K562 (cell line): ENCODE measurements around the gene TMX1. TPM values are rescaled to one million over a fixed set of nuclear protein-coding genes. Genes with fewer than 3 reads are reported as not detected.

Source experiments
- ATAC-seq: fragments of 200-7000 bp; cut with Tn5 transposase; 3 replicates; pipeline ENCODE4 v1.9.1; 2020; ENCODE audit warnings: moderate library complexity
- BruUV-seq: library from RNA; stranded (reverse); fragments of 400-500 nt; replicated peaks from 2 replicates; lab custom pipeline; 2021; lab: Mats Ljungman, UMichigan
- CTCF ChIA-PET: fragments of 300-600 bp; formaldehyde crosslinking; extraction: SDS; loops from one replicate; lab custom pipeline; 2021; ENCODE audit warnings: low intra/inter-chr PET ratio; lab: Yijun Ruan, JAX
- POLR2A ChIA-PET: fragments of 300-600, 350-650 bp; sonication (Branson Sonifier 250); formaldehyde crosslinking; extraction: SDS; loops from one replicate; lab custom pipeline; 2021; ENCODE audit warnings: antibody characterized with exemption, inconsistent platforms; lab: Yijun Ruan, JAX
- DNase-seq, 4 experiments: peaks; one replicate each; pipeline versions ENCODE4 v3.0.0 to v3.0.0-alpha.2; 2011 to 2018; ENCODE audit warnings: low spot score in 3 of 4, mixed read lengths in 3 of 4; ENCODE audit errors: extremely low read depth in 1 of 4
- FAIRE-seq: peaks from 2 replicates; lab custom pipeline; 2011; peaks lifted over from hg19 to GRCh38; lab: Jason Lieb, UNC
- H2AFZ ChIP-seq: 2 replicates; pipeline ENCODE4 v1.6.0; 2011; ENCODE audit warnings: low read depth, low read length, control low read depth, inconsistent platforms
- H3K27ac ChIP-seq: fragments of 200-600 bp; 3 replicates; pipeline ENCODE4 v1.8.0; 2011; ENCODE audit warnings: low read depth, mild to moderate bottlenecking, control low read depth, inconsistent platforms, low read length, moderate library complexity, mixed read lengths; ENCODE audit errors: extremely low read depth
- H3K27me3 ChIP-seq, 2 experiments: fragments of 300-600 bp in 1 of 2; 2 replicates in 1 of 2; 3 replicates in 1 of 2; pipeline versions ENCODE4 v1.6.0 to v1.8.0; 2011; ENCODE audit warnings: inconsistent platforms in 2 of 2, low read length in 2 of 2, mild to moderate bottlenecking in 1 of 2, mixed read lengths in 1 of 2, moderate library complexity in 1 of 2; ENCODE audit not compliant: control insufficient read depth in 2 of 2, insufficient read depth in 2 of 2
- H3K36me3 ChIP-seq: fragments of 300-600 bp; 3 replicates; pipeline ENCODE4 v1.8.0; 2011; ENCODE audit warnings: mild to moderate bottlenecking, low read length, inconsistent platforms; ENCODE audit not compliant: control insufficient read depth, insufficient read depth
- H3K4me1 ChIP-seq, 2 experiments: fragments of 200-600 bp in 1 of 2; replicated peaks in 1 of 2; 2 replicates in 1 of 2; 3 replicates in 1 of 2; pipeline versions ENCODE4 v1.5.1 to v1.8.0; 2011; ENCODE audit warnings: inconsistent platforms in 2 of 2, low read length in 2 of 2, mild to moderate bottlenecking in 1 of 2, mixed read lengths in 1 of 2, moderate library complexity in 1 of 2; ENCODE audit not compliant: control insufficient read depth in 2 of 2, insufficient read depth in 2 of 2
- H3K4me2 ChIP-seq: 2 replicates; pipeline ENCODE4 v1.6.1; 2011; ENCODE audit warnings: low read length, control low read depth, inconsistent platforms, mixed read lengths; ENCODE audit not compliant: insufficient read depth
- H3K4me3 ChIP-seq: fragments of 200-600 bp; sonication (generic), shearing (Covaris generic); 2 replicates; pipeline ENCODE4 v1.5.1; 2016; ENCODE audit warnings: control low read depth, inconsistent platforms
- H3K79me2 ChIP-seq: fragments of 200-600 bp; 3 replicates; pipeline ENCODE4 v1.8.0; 2011; ENCODE audit warnings: low read length, inconsistent platforms; ENCODE audit not compliant: control insufficient read depth, insufficient read depth
- H3K9ac ChIP-seq, 2 experiments: 2 replicates each; pipeline versions ENCODE4 v1.6.0 to v1.6.1; 2011; ENCODE audit warnings: low read depth in 2 of 2, low read length in 2 of 2, control low read depth in 1 of 2, inconsistent platforms in 1 of 2, mild to moderate bottlenecking in 1 of 2, mixed read lengths in 1 of 2; ENCODE audit not compliant: insufficient read depth in 1 of 2
- H3K9me1 ChIP-seq: one replicate; pipeline ENCODE4 v1.6.0; 2011; ENCODE audit warnings: inconsistent platforms, mild to moderate bottlenecking, low read length, moderate library complexity; ENCODE audit not compliant: control insufficient read depth, insufficient read depth
- H3K9me3 ChIP-seq: replicated peaks from 2 replicates; pipeline ENCODE4 v1.5.1; 2011; ENCODE audit warnings: low read depth, low read length, inconsistent platforms; ENCODE audit not compliant: control insufficient read depth, insufficient read depth
- H4K20me1 ChIP-seq: replicated peaks from 2 replicates; pipeline ENCODE4 v1.6.1; 2011; ENCODE audit warnings: low read length, inconsistent platforms, mixed read lengths; ENCODE audit not compliant: control insufficient read depth, insufficient read depth
- BDP1 ChIP-seq: IDR thresholded peaks from 3 replicates; pipeline ENCODE4 v1.6.1; 2011; ENCODE audit not compliant: insufficient read length, insufficient read depth
- CHD2 ChIP-seq: IDR thresholded peaks from 2 replicates; pipeline ENCODE4 v1.6.1; 2011; ENCODE audit warnings: low read depth, low read length
- DIDO1 ChIP-seq: fragments of 450-650 bp; IDR thresholded peaks from 2 replicates; pipeline ENCODE4 v1.6.1; 2016; ENCODE audit warnings: low read depth, missing biosample characterization, missing genetic modification characterization
- DPF2 ChIP-seq: fragments of 450-650 bp; IDR thresholded peaks from 2 replicates; pipeline ENCODE4 v1.6.1; 2016
- NEUROD1 ChIP-seq: fragments of 150-350 bp; IDR thresholded peaks from 2 replicates; pipeline ENCODE4 v1.6.1; 2014; ENCODE audit warnings: borderline replicate concordance, low read length, low read depth; ENCODE audit not compliant: partially characterized antibody
- RFX5 ChIP-seq: IDR thresholded peaks from 2 replicates; pipeline ENCODE4 v1.6.1; 2011; ENCODE audit warnings: low read depth, mild to moderate bottlenecking, improper control_type of control experiment, low read length
- SOX6 ChIP-seq: fragments of 450-650 bp; IDR thresholded peaks from 2 replicates; pipeline ENCODE4 v1.6.1; 2014; ENCODE audit warnings: mild to moderate bottlenecking
- TSC22D4 ChIP-seq: fragments of 450-650 bp; IDR thresholded peaks from 2 replicates; pipeline ENCODE4 v1.6.1; 2016; ENCODE audit warnings: missing genetic modification characterization, missing biosample characterization, control low read depth
- ZNF3 ChIP-seq: fragments of 250-450 bp; sonication (Bioruptor Pico); IDR thresholded peaks from 2 replicates; pipeline ENCODE4 v1.5.0; 2021; ENCODE audit warnings: mild to moderate bottlenecking, moderate library complexity
- ZNF431 ChIP-seq: sonication (generic); formaldehyde crosslinking; IDR thresholded peaks from 2 replicates; pipeline ENCODE4 v1.8.0; 2022; ENCODE audit warnings: mild to moderate bottlenecking, missing genetic modification reagents
- ZNF668 ChIP-seq: fragments of 250-450 bp; sonication (Bioruptor Pico); IDR thresholded peaks from 2 replicates; pipeline ENCODE4 v1.8.0; 2022; ENCODE audit warnings: mild to moderate bottlenecking, inconsistent platforms
- ZSCAN32 ChIP-seq: fragments of 450-650 bp; formaldehyde crosslinking; IDR thresholded peaks from 2 replicates; pipeline ENCODE4 v1.4.0; 2020; ENCODE audit warnings: mild to moderate bottlenecking, moderate library complexity
- in situ Hi-C: fragments of 300-500 bp; cut with MboI; formaldehyde crosslinking; loops from 4 replicates; pipeline ENCODE4 v1.15.0; 2018; ENCODE audit warnings: inconsistent platforms, mixed read lengths
- intact Hi-C: fragments of 100-400 bp; cut with micrococcal nuclease; formaldehyde crosslinking; loops from 2 replicates; pipeline ENCODE4 v1.14.2; 2022
- polyA plus RNA-seq, 8 experiments: library from polyadenylated mRNA; depleted of rRNA in 4 of 8; stranded (reverse) in 5 of 8; unstranded in 3 of 8; fragments of >200 nt; fragmentation: Nextera tagmentation in 2 of 8; fragmentation: Illumina TruSeq in 1 of 8; extraction: Ambion mirVana in 2 of 8; extraction: Trizol in 1 of 8; gene quantifications; 2 replicates each; pipeline versions ENCODE4 v1.2.1 to v1.2.3, GENCODE V29; 2011 to 2014; ENCODE audit warnings: inconsistent platforms in 1 of 8, missing spikeins in 1 of 8
- total RNA-seq, 7 experiments: library from RNA; depleted of rRNA in 6 of 7; stranded (reverse); fragments of >200 nt in 6 of 7; fragmentation: Illumina TruSeq in 2 of 7; extraction: Trizol in 2 of 7; gene quantifications; 2 replicates each; pipeline versions ENCODE4 v1.2.1 to v1.2.3, GENCODE V29; 2011 to 2021; ENCODE audit warnings: low replicate concordance in 1 of 7
- TF ChIP-seq, protein P1 (sequence below), 2 experiments: fragments of 450-650 bp in 1 of 2; sonication (generic) in 1 of 2; formaldehyde crosslinking in 1 of 2; IDR thresholded peaks in 1 of 2; conservative IDR thresholded peaks in 1 of 2; 2 replicates each; pipeline versions ENCODE4 v1.6.1 to v1.8.1; 2016 to 2023; ENCODE audit warnings: mild to moderate bottlenecking in 2 of 2, moderate library complexity in 2 of 2, inconsistent platforms in 1 of 2, missing genetic modification reagents in 1 of 2
- TF ChIP-seq, protein P2 (sequence below): fragments of 450-650 bp; formaldehyde crosslinking; conservative IDR thresholded peaks from 2 replicates; pipeline ENCODE4 v1.4.0; 2022; ENCODE audit warnings: mild to moderate bottlenecking, missing genetic modification characterization
- TF ChIP-seq, protein P3 (sequence below), 3 experiments: IDR thresholded peaks in 2 of 3; conservative IDR thresholded peaks in 1 of 3; 2 replicates each; pipeline ENCODE4 v1.5.1; 2011 to 2012; ENCODE audit warnings: low read length in 3 of 3, mild to moderate bottlenecking in 3 of 3, control low read depth in 2 of 3, improper control_type of control experiment in 1 of 3, inconsistent platforms in 1 of 3, low read depth in 1 of 3, mixed read lengths in 1 of 3, moderate library complexity in 1 of 3; ENCODE audit not compliant: insufficient read depth in 2 of 3
- TF ChIP-seq, protein P4 (sequence below): fragments of 450-650 bp; conservative IDR thresholded peaks from 2 replicates; pipeline ENCODE4 v1.6.1; 2016; ENCODE audit warnings: missing genetic modification characterization, low read depth, mild to moderate bottlenecking, missing compliant biosample characterization, moderate library complexity

Gene TMX1
- total and polyA plus RNA-seq, 9 of the 15 experiments (the other 6 are each of a cell fraction or from before 2014, with no cell fraction given), result 19.5 to 101 (median 34.7) TPM

DNA sequence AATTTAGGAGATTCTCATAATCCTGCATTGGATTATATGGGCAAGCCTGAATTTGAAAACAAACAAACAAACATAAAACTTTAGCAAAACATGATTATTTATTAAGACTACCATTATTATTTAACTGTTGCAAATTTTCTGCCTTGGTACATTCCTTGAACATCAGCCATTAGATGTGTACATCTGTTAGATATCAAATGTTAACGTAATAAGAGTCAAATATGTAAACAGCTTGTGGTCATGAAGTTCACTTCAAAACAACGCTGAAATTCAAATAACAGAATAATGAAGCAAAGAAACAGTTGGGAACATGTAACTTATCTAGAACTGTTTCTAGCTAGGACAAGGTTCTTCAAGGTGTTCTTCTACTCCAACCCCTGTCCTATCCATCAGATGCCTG lies 14.3 kb upstream of the TMX1 start (continued):
- TF ChIP-seq, protein P1, sequence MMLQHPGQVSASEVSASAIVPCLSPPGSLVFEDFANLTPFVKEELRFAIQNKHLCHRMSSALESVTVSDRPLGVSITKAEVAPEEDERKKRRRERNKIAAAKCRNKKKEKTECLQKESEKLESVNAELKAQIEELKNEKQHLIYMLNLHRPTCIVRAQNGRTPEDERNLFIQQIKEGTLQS (IDR thresholded peaks at IDR 0.05), result no peak
- TF ChIP-seq, protein P1 (CRISPR knock-in tag; conservative IDR thresholded peaks at IDR 0.05), result no peak
- no peak for TF ChIP-seq DPF2

DNA sequence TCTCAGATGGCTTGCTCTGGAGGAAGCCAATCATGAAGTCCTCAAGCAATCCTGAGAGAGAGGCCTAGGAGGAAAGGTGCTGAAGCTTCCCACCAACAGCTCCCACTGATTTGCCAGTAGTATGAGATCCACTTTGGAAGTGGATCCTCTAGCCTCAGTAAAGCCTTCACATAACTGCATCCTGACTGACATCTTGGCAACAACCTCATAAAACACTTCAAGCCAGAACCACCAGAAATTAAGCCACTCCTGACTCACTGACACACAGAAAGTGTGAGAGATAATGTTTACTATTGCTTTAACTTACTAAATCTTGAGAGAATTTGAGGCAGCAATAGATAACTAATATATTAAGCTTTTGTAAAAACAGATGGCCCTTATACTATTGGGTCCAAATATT lies 11.7 kb upstream of the TMX1 start:
- CTCF ChIA-PET, result no interaction called here
- in situ Hi-C loops, result no loop called here
- FAIRE-seq, result no peak

More for the DNA sequence above, 11.7 kb upstream of the TMX1 start:
- H4K20me1 ChIP-seq, result no peaks in the 10 kb centered on the region
- TF ChIP-seq, protein P2, sequence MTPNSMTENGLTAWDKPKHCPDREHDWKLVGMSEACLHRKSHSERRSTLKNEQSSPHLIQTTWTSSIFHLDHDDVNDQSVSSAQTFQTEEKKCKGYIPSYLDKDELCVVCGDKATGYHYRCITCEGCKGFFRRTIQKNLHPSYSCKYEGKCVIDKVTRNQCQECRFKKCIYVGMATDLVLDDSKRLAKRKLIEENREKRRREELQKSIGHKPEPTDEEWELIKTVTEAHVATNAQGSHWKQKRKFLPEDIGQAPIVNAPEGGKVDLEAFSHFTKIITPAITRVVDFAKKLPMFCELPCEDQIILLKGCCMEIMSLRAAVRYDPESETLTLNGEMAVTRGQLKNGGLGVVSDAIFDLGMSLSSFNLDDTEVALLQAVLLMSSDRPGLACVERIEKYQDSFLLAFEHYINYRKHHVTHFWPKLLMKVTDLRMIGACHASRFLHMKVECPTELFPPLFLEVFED (CRISPR knock-in tag), result no peak
- TF ChIP-seq TSC22D4 (tag) (no peak), NEUROD1 (no peak), ZNF431 (CRISPR knock-in tag) (no peak), ZNF668 (no peak), CHD2 (no peak), ZNF3 (CRISPR knock-in tag) (no peak), BDP1 (no peak), SOX6 (no peak), ZSCAN32 (CRISPR knock-in tag) (no peak), DIDO1 (tag) (no peak), RFX5 (no peak)
- TF ChIP-seq, protein P3, sequence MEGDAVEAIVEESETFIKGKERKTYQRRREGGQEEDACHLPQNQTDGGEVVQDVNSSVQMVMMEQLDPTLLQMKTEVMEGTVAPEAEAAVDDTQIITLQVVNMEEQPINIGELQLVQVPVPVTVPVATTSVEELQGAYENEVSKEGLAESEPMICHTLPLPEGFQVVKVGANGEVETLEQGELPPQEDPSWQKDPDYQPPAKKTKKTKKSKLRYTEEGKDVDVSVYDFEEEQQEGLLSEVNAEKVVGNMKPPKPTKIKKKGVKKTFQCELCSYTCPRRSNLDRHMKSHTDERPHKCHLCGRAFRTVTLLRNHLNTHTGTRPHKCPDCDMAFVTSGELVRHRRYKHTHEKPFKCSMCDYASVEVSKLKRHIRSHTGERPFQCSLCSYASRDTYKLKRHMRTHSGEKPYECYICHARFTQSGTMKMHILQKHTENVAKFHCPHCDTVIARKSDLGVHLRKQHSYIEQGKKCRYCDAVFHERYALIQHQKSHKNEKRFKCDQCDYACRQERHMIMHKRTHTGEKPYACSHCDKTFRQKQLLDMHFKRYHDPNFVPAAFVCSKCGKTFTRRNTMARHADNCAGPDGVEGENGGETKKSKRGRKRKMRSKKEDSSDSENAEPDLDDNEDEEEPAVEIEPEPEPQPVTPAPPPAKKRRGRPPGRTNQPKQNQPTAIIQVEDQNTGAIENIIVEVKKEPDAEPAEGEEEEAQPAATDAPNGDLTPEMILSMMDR (IDR thresholded peaks at IDR 0.05 in 2 of 3, conservative IDR thresholded peaks at IDR 0.05 in 1 of 3; ENCODE audit: insufficient read depth in 2 of 3, low read depth in 1 of 3, low read length in 3 of 3), result no peak
- TF ChIP-seq, protein P4, sequence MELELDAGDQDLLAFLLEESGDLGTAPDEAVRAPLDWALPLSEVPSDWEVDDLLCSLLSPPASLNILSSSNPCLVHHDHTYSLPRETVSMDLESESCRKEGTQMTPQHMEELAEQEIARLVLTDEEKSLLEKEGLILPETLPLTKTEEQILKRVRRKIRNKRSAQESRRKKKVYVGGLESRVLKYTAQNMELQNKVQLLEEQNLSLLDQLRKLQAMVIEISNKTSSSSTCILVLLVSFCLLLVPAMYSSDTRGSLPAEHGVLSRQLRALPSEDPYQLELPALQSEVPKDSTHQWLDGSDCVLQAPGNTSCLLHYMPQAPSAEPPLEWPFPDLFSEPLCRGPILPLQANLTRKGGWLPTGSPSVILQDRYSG, result no peak
- TF ChIP-seq, all 486 proteins: peak for 0
- no peaks in the 10 kb centered on the region for H3K27me3 ChIP-seq
- H3K27ac ChIP-seq, result no peak overlapping the region
- intact Hi-C loops, result loop anchor here (10.0 kb wide), 1 partner anchor 274 kb away; no protein-coding TSS in a partner anchor
- no TSS peak for BruUV-seq
- no peak overlapping the region for H3K4me2 ChIP-seq
- H3K4me1 ChIP-seq, result no peaks in the 10 kb centered on the region
- DNase-seq (no peak), ATAC-seq (no peak)
- H3K9me1 ChIP-seq, result no peaks in the 10 kb centered on the region
- no peaks in the 10 kb centered on the region for H3K9me3 ChIP-seq
- POLR2A ChIA-PET, result no interaction called here
- no peak overlapping the region for H2AFZ ChIP-seq
- H3K79me2 ChIP-seq, result no peaks in the 10 kb centered on the region
- no peak overlapping the region for H3K9ac ChIP-seq
- H3K4me3 ChIP-seq, result no peak overlapping the region
- no peaks in the 10 kb centered on the region for H3K36me3 ChIP-seq
